ENCODE measurements around the gene SCAANT1.

Gene SCAANT1

DNA sequence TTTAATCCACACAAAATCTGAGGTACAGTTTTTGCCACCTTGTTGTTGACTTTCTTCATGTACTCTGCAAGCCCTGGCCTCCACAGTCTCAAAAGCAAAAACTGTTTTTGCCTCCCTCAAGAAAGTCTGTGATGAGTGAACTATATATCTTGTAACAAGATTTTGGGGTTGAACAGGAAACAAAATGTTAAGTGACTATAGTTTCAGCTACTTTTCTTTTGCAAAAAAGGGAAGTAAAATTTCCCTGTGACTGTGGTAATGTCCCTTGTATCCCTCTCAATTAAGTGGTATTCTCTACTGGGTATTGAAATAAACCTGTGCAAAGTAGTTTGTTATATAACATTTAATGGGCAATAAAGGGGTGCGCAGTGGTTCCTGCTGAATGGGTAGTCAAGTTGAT lies 21.3 kb upstream of the SCAANT1 start:
- no peak for DNase-seq

DNA sequence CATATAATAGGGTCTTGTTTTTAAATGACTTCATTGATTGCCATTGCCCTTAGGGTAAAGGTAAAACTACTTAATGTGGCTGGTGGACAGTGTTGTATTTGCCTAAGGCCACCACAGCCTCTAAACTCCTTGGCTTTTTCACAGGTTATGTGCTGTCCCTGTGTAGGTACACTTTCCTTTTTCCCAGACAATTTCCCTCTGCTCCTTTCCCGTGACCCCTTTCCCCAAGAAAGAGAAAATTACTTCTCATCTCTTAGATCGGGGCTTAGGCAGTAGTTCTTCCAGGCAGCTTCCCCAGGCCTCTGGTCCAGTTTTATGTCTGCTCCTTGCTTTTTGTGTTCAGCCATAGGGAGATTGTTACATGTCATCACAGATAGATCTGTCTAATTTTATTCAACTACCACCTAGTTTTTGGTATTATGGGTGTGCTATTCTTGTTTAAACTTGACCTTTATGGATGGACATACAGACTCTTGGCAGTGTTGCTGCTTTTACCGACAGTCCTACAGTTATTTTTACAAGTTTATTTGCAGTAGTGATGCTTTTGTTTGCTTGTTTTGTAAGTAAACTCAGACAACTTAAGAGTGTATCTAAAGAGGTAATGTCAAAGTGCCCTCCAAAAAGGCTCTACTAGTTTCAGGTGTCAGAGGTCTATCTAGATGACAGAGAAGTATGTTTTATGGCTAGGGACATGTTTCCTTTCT lies 20.5 kb upstream of the SCAANT1 start:
- no peak for DNase-seq

DNA sequence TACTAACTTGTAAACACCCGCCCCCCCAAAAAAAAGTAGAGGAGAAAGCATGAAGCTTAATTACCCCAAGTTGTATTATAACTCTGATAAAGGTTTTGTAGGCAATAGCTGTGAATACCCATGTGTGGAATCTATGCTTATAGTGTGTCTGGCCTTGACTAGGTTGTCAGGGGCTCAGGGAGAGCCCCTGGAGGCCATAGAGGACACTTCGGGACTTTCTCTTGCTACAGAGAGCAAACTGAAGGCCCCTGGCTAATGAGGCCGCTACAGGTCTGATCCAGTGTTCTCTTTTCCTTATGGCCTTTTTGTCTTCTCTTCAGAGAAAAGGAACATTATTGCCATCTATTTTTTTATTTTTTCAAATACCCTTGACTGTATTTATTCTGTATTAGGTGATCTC lies 19.1 kb upstream of the SCAANT1 start:
- DNase-seq: no peak

DNA sequence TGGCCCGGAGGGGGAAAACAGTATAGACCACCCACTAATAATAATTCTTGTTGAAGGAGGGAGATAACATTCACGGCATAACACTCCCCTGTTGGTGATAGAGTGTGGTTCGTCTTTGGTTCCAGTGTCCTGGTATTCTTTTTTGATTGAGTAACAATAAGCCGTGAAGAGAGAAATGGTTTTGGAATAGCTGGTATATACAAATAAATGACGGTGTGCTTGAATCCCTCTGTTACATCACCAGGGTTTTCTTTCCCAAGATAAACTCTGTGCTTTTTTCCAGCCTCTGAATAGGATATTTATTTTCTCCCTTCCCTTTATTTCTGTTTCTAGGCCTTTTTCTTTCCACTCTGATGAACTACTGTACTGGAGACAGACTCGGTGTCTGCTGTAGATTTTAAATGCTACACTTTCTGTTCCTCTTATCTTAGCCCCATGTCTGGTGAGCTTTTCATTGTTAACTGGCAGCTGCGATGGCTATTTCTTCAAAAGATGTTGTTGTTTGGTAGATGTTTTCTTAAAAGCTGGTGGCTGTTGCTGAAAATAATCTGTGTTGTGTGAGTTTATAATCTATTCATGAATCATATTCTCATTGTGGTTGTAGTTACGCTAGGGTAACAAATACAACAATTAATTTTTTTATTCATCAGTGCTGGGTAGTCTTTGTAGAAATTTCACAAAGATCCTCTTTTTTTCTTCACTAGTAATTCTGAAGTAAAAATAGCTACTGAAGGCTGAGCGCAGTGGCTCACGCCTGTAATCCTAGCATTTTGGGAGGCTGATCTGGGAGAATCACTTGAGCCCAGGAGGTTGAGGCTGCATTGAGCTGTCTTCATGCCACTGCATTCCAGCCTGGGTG lies 15.5 kb upstream of the SCAANT1 start:
- no peak for DNase-seq

DNA sequence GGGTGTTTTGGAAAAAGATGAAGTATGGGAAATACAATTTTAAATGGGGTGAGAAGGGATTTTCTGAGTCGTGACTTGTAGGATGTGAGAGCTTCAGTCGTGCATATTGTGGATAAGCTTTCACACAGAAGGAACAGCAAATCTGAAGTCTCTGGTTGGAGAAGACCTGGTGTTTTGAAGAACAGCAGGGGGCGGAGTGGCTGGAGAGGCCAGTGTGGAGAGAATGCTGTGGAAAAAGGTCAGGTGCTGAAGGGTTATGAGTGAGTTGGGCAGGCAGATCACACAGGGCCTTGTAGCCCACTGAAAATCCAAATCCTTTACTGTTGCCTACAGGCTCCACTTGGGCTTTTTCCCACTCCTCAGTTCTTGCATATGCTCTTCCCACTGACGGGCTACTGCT lies 14.1 kb upstream of the SCAANT1 start:
- no peak for DNase-seq

DNA sequence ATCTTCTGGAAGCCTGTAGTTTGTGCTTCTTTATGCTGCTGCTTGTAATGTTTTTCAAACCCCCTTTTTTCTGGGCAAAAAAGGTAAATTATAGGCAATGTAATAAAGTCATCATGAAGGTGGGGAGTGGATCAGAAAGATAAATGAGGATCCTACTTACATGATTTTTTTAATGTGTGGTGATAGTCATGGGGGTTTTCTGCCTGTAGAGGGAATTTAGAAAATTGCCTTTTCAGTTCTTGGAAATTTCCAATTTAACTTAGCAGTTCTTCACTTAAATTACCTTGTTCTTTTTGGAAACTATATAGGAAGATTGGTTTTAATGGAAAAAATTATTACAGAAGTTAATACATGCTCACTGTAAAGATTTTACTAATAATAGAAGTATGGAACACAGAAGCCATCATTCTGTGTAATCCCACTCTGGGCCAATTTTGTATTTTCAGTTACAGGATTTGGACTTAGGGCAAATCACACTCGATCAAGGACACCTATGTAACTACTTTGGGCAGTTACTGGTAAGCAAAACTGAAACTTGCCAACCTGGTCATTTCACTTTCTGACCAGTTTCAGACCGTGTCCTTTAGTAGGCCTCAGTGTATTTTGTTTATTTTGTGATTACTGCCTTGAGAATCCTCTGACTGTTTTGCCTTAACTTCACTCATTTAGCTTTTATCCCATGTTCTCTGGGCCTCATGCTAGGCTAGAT lies 10.5 kb upstream of the SCAANT1 start:
- DNase-seq: no peak

DNA sequence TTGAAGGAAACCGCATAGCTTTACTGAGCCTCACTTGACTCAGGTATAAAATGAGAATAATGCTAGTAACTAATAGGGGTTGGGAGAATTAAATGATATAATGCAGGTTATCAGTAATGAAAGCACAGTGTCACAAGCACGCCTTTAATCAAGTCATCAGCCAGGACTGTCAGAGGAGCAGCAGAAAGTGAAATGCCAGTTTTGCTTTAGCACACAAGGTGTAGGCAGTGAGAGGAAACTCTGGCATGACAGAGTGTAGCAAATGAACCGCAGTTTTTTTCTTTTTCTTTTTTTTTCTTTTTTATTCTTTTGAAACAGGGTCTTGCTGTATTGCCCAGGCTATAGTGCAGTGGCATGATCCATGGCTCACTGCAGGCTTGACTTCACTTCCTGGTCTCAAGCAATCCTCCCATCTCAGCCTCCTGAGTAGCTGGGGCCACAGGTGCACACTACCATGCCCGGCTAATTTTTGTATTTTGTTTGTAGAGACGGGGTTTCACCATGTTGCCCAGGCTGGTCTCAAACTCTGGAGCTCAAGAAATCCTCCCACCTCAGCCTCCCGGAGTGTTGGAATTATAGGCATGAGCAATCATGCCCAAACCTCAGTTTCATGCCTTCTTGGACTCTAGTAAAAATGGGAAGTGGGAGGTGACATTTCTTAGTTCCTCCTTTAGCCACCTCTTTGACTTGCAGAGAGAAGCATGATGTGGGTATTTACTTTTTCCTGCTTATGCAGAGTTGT lies 9.7 kb upstream of the SCAANT1 start:
- DNase-seq: no peak

DNA sequence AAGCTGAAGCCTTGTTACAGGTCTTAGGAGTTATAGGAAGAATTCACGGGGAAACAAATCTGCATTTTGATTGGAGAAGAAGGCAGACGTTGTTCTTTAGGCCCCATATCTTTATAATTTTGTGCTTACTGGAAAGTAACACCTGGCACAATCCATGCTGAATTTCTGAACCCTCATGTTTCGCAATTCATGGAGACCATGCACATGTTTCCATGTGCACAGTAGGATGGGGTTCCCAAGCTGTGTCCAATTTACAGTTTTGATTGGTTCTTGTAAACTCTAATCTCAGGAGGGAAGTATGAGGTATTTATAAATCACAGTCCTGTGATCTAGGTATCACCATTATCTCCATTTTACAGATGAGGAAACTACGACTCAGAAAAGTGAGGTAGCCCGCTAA lies 7.8 kb upstream of the SCAANT1 start:
- no peak for DNase-seq

DNA sequence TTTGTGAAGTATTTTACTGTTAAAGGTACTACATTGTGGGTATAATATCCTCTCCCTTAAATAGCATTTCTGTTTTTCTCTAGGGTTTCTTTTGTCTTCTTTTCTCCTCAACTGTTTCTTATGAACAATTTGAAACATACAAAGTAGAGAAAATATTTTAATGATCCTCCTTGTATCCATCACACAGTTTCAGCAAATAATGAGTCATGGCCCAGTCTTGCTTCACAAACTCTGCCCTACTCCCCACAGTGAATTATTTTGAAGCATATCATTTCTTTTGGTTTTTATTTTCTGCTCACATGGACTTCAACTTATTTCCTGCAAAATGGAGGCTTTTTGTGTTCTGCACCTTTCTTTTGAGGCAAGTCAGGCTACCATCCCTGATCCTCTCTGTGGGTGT lies 6.1 kb upstream of the SCAANT1 start:
- no peak for DNase-seq

DNA sequence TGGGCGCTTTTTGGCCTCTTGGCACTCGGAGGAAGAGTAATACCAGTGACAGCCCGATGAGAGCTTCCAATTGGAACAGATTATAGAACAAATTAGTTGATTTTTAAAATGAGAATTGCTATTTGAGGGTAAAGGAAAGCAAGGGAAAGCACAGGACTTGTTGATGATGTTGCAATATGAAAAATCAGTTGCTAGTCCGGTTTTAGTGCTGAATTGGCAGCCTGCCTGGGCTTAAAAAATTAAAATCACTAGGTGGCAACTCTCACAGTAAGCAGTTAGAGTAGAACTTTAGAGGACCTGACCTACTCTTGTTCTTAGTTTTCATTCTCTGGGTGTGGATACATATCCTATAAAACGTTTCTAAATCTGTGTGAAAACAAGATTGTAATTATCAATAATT lies 2.1 kb upstream of the SCAANT1 start:
- DNase-seq: no peak

DNA sequence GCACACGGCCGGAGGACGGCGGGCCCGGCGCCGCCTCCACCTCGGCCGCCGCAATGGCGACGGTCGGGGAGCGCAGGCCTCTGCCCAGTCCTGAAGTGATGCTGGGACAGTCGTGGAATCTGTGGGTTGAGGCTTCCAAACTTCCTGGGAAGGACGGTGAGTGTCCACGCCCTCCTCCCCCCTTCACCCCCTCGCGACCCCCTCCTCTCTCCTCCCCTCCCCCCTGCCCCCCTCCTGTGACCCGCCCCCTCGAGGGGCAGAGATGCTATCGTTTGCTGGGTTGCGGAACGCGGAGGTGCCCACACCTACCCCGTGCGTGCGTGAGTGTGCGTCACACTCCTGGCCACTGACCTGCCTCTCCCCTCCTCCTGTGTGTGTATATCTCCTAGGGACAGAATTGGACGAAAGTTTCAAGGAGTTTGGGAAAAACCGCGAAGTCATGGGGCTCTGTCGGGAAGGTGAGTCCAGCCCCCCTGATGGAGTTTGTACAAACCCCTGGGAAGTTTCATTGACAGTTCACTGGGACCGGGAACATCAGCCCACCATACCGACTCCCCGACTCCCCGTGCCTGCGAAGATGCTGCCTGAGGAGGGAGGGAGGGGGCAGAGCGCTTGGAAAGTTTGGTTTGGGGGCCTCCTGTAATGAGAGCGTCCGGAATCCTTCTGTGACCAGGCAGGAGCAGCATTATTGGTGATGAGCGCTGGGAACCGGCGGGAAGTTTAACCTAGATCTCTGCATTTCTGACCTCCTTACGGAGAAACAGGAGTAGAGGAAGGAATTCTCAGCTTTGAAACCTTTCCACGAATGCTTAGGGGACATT lies 795 bp upstream of the SCAANT1 start:
- peak; percentile 61 for DNase-seq

DNA sequence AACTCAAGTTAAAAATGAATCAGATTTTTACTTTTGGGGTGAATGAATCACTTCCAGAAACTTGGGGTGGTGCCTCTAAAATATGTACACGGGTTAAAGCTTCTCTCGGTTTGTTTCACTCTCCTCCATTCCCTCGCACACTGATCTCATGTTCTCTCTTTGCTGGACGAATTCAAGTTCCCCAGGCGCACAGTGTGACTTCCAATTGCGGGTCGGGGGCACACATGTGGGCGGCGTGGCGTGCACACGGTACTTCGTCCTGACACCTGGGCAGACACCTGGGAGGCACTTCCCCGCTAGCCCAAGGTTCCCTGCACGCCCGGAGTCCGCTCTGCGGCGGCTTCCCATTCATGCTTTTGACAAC lies 692 bp downstream of the SCAANT1 start:
- no peak for DNase-seq

DNA sequence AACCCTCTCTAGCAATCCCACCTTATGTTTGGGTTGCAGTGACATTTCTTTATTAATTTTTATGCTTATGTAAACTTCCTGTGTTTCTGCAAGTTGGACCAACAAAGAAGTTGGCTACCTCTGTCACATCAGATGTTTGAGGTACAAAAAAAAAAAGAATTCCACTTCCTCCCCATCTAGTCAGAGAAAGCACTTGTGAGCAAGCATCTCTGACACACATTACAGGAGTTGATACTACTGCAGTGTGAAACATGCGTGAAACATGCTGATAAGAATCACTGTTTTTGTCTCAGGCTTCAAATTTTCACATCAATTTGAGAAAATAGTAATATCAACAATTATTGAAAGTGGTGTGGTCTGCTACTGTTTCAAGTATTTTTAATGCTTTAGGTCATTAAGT lies 1.3 kb downstream of the SCAANT1 start:
- DNase-seq: peak; percentile 13

DNA sequence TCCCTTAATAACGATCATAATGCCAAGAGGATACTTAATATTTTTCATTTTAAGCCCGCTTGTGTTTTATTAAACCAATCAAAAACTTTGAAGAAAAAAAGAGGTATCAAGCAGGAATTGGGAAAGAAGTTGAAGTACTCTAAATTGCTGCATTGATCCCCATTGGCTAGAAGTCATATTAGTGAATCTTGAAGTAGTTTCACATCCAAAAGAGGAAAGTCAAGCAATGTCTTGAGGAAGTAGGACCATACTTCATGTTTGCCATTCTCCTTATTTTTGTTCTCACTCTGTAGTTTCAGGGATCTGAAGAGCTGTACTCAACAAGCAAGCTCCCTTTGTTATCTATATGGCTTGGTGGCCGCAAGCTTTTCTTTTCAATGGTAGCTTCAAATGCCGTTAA lies 2.2 kb downstream of the SCAANT1 start:
- DNase-seq: no peak

DNA sequence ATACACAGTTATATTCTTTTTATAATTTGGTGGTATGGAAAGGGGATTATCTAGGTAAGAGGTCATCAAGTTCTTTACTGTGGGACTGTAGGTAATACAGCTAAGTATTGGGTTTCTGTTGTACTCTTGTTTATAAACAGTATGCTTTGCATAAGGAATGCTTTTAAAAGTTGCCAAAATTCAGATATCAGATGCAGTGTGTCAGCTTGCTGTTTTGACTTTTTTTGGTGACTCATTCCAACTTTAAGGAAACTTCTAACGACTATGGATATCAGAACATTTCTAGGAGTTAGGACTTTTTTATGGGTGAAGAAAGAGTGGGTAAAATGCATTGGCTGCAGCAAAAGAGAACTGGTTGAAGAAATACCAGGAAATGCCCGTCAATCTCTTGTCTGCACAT lies 2.8 kb downstream of the SCAANT1 start:
- DNase-seq: no peak

DNA sequence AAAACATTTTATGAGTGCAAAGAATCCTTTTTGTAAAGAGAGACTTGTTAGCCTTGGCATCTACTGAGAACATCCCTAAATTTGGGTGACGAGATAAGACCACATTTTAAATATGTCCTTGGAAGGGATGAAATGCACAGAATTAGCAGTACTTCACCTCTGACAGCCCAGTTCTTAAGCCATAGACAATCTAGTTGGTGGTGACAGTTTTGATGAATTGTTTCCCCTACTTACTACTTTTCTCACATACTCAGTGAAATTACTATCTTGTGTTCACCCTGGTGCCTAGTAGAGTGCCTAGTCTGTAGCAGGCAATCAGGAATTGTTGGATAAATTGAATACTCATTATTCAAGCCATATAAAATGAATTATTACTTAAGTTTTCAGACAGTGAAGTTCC lies 3.4 kb downstream of the SCAANT1 start:
- DNase-seq: no peak

DNA sequence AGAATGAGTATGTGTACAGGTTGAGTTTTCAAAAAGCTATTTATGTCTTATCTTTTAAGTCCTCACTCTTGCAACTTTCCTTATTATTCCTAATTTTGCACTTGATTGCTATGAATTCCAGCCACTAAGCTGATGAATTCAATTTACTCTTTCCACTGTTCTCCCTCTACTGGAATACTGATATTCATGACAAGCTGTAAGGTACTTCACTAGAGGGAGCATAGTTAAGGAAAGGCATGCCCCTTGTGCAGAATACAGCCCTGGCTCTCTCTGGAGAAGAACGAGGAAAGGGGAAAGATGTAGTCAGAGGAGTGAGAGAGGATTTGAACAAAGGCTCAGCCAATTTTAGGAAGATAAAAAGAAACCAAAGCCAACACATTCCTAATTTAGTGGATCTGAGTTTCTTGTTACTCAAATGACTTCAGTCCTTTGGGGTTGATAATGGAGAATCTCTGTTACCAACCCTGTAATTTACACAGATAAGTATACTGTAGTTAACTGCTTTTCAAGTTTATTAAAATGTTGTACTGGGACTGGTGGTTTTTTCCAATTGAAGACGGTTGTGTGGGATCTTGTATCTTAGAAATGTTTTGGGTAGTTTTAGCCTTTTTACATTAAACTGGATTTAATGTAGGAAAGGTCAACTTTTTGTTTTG lies 4.0 kb downstream of the SCAANT1 start:
- no peak for DNase-seq

DNA sequence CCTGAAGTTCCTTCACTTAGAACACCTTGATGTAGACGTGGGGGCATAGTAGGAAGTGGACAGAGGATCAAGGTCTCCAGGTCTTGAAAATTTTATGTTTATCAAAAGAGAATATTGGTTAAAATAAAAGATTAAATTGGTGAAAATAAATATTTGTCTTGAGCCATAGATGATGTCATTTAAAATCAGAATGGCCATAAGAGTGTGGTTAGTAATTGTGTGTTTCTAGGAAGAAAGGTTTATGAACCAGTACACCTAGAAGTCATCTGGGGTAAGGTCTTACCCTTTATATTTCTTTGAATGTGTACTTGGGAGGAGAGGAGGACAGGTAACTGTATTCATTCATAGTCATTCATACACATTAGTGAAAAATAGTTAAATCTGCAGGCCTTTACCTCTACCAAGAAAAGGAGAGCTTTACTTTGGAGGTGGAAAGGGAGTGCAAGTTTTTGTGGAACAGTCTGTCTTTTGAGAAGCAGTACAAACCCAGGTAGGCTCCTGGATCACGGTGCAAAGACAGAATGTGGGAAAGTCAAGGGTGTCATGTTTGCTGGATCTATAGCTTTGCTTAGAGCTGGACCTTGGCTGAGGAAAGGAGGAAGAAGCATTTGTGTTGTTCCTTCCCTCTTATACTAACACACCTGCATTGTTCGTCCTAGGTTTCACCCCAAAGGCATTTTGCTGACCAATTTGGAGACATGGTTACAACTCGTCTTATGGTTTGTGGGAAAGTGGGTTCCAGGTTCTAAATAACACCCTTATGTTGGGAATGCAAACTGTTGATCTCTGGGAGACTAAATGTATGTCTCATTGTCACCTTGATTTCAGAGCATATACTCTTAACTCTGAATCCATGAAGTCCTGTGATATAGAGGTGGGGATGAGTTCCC lies 6.2 kb downstream of the SCAANT1 start:
- no peak for DNase-seq

DNA sequence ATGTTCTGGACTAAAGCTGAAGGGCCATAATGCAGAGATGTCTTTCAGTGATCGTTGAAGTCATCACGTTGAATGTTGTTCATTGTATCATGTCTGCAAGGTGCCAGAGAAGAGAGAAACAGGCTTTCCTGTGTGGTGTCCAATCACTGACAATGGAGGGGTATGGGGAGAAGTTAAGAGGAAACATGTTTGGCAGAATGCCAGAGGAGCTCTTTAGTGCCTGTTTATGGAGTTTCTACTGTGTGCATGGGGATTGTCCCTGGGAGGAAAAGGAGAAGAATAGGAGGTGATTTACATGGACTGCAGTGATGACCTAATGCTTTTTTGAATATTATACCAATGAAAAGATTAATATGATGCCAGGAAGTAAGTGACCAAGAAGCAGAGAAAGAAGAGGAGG lies 11.7 kb downstream of the SCAANT1 start:
- no peak for DNase-seq

DNA sequence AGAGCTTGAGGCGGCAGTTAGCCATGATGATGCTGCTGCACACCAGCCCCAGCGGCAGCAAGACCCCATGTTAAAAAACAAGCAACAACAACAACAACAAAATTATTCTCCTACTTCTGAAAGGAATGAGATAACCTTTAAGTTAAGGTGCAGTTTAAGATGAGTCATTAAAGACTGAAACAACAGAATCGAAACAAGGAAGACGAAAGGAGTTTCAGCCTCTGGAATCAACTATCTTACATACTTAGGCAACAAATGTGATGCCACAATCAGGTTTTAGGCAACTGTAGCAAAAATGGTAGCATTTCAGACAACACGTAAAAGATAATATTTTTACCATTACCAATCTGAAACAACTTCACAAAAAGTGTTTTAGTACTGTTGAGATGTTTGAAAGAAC lies 12.2 kb downstream of the SCAANT1 start:
- no peak for DNase-seq

Data from CD4-positive, alpha-beta T cell treated with Interleukin-6 for 4 hours (primary cell).